Stomach smooth muscle (tissue), 2 donors: Measurements from ENCODE around the gene NDUFB2.
A peak's percentile ranks its signal among the peaks of the same experiment; 100 is the strongest.
"Not testable (repeated sequence)": the region's sequence is repeated elsewhere in the genome, so short reads cannot be mapped to it uniquely, and the experiment has no call there.

ENCODE experiments used
- H3K27ac ChIP-seq: one replicate; pipeline ENCODE4 v1.7.0; 2013; ENCODE audit warnings: mild to moderate bottlenecking, low read length, inconsistent platforms
- H3K27me3 ChIP-seq, 2 donors: one replicate each; pipeline ENCODE4 v1.7.0; 2013; ENCODE audit warnings: low read length in 2 of 2; ENCODE audit not compliant: insufficient read depth in 2 of 2, control insufficient read depth in 1 of 2
- H3K36me3 ChIP-seq, 2 donors: one replicate each; pipeline ENCODE4 v1.7.0; 2013; ENCODE audit warnings: low read length in 2 of 2; ENCODE audit not compliant: control insufficient read depth in 2 of 2, insufficient read depth in 2 of 2
- H3K4me1 ChIP-seq: one replicate; pipeline ENCODE4 v1.7.0; 2013; ENCODE audit warnings: low read length; ENCODE audit not compliant: control insufficient read depth, insufficient read depth
- H3K4me3 ChIP-seq, 2 donors: one replicate each; pipeline ENCODE4 v1.7.0; 2013; ENCODE audit warnings: low read length in 2 of 2
- H3K9ac ChIP-seq, 2 donors: one replicate each; pipeline ENCODE4 v1.7.0; 2013; ENCODE audit warnings: low read length in 2 of 2, mild to moderate bottlenecking in 1 of 2
- H3K9me3 ChIP-seq, 2 donors: one replicate each; pipeline ENCODE4 v1.7.0; 2013; ENCODE audit warnings: low read length in 2 of 2; ENCODE audit not compliant: control insufficient read depth in 2 of 2
- donor health status: healthy.
- donor health status: Pancreatic carcinoma.

Gene NDUFB2

GRCh38 chr7:140673063-140673773 is 23.3 kb upstream of the NDUFB2 start:
- Histone ChIP-seq H3K9ac (peak overlapping the region; percentile 73 to 80), H3K4me1 (peaks cover 30% of the 10 kb centered on the region), H3K27ac (peak overlapping the region; percentile 37), H3K36me3 (peaks cover 0 to 7% of the 10 kb centered on the region in 2 donors), H3K4me3 (peak overlapping the region; percentile 66 to 82), H3K27me3 (no peaks in the 10 kb centered on the region), H3K9me3 (no peaks in the 10 kb centered on the region)

GRCh38 chr7:140673774-140674155 is 22.7 kb upstream of the NDUFB2 start:
- Histone ChIP-seq H3K9me3 (no peaks in the 10 kb centered on the region), H3K9ac (peak overlapping the region; percentile 73 to 80), H3K27ac (peak overlapping the region; percentile 37), H3K4me3 (peak overlapping the region; percentile 66 to 82), H3K27me3 (no peaks in the 10 kb centered on the region), H3K36me3 (peaks cover 0 to 7% of the 10 kb centered on the region in 2 donors), H3K4me1 (peaks cover 30% of the 10 kb centered on the region)

GRCh38 chr7:140674356-140674800 is 22.1 kb upstream of the NDUFB2 start:
- H3K4me1 ChIP-seq = peaks cover 30% of the 10 kb centered on the region
- H3K4me3 ChIP-seq = peak overlapping the region; percentile 9 to 82
- peak overlapping the region in 1 of 2 donors; percentile 13 for H3K9ac ChIP-seq
- H3K9me3 ChIP-seq = no peaks in the 10 kb centered on the region
- peaks cover 3 to 11% of the 10 kb centered on the region in 2 donors for H3K36me3 ChIP-seq
- H3K27me3 ChIP-seq = no peaks in the 10 kb centered on the region
- peak overlapping the region; percentile 37 for H3K27ac ChIP-seq

GRCh38 chr7:140674899-140675701 is 21.4 kb upstream of the NDUFB2 start:
- Histone ChIP-seq H3K27ac (no peak overlapping the region), H3K4me1 (peaks cover 30% of the 10 kb centered on the region), H3K9me3 (no peaks in the 10 kb centered on the region), H3K4me3 (no peak overlapping the region), H3K27me3 (no peaks in the 10 kb centered on the region), H3K9ac (peak overlapping the region in 1 of 2 donors; percentile 6), H3K36me3 (peaks cover 3 to 11% of the 10 kb centered on the region in 2 donors)

DNA sequence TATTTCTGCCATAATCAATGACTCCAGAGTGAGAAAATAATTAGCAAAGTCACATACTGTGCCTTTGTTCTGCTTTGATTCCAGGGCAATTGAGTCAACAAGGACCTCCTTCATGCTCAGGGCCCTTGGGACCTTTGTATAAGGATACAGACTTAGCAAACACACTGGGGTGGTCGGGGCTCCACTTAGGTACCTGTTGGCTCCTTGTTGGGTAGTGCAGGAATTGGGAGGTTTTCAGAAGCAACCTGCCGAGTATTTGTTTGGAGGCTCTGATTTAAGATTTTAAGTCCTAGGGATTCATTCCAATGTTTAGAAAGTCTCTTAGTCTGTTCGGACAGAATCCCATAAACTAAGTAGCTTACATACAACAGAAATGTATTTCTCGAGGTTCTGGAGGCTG is 20.8 kb upstream of the NDUFB2 start:
- Histone ChIP-seq H3K27me3 (no peaks in the 10 kb centered on the region), H3K9me3 (no peaks in the 10 kb centered on the region), H3K9ac (peak overlapping the region in 1 of 2 donors; percentile 6), H3K4me1 (peaks cover 30% of the 10 kb centered on the region), H3K36me3 (peaks cover 3 to 14% of the 10 kb centered on the region in 2 donors), H3K4me3 (no peak overlapping the region), H3K27ac (no peak overlapping the region)

DNA sequence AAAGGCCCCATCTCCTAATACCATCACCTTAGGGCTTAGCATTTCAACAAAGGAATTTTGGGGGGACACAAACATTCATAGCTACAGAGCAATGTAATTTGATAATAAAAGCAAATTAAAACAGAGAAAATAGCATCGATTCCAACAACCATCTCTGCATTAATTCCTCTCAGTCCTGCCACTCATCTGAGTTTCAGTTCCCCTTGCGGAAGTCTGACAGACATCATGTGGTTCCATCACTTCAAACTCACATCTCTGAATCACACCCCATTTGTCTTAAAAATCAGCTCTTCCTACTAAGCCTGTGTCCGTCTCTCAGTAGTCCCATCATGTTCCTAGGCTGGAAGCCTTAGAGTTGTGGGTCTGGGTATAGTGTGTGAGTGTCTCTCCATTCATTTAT is 20.2 kb upstream of the NDUFB2 start:
- Histone ChIP-seq H3K9ac (no peak overlapping the region), H3K36me3 (peaks cover 3 to 17% of the 10 kb centered on the region in 2 donors), H3K27me3 (no peaks in the 10 kb centered on the region), H3K4me3 (no peak overlapping the region), H3K9me3 (no peaks in the 10 kb centered on the region), H3K4me1 (peaks cover 30% of the 10 kb centered on the region), H3K27ac (no peak overlapping the region)

- H3K36me3 ChIP-seq = peaks cover 4 to 20% of the 10 kb centered on the region in 2 donors
- H3K4me1 ChIP-seq = peaks cover 30% of the 10 kb centered on the region
- H3K27ac ChIP-seq, H3K4me3 ChIP-seq, H3K9me3 ChIP-seq, H3K9ac ChIP-seq, H3K27me3 ChIP-seq: not testable (repeated sequence)
These were observed 19.6 kb upstream of the NDUFB2 start for GRCh38 chr7:140676956-140677355.

DNA sequence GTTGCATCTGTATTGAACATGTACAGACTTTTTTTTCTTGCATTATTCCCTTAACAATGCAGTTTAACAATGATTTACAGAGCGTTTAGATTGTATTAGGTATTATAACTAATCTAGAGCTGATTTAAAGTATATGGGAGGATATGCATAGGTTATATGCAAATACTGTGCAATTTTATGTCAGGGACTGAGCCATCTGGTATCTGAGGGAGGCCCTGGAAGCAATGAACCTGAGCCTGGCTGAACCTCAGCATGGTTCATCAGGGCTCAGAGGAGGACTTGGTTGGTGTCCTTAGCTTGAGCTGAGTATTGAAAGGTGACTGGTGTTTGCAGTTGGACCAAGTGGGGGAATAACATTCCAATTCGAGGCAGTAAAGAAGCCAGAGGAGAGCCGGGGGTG is 19.0 kb upstream of the NDUFB2 start:
- no peak overlapping the region for H3K4me3 ChIP-seq
- H3K9me3 ChIP-seq = no peaks in the 10 kb centered on the region
- no peak overlapping the region for H3K27ac ChIP-seq
- H3K9ac ChIP-seq = no peak overlapping the region
- no peaks in the 10 kb centered on the region for H3K27me3 ChIP-seq
- peaks cover 7 to 24% of the 10 kb centered on the region in 2 donors for H3K36me3 ChIP-seq
- H3K4me1 ChIP-seq = peaks cover 27% of the 10 kb centered on the region

- peaks cover 24% of the 10 kb centered on the region for H3K4me1 ChIP-seq
- H3K9ac ChIP-seq = no peak overlapping the region
- H3K4me3 ChIP-seq = no peak overlapping the region
- peaks cover 7 to 26% of the 10 kb centered on the region in 2 donors for H3K36me3 ChIP-seq
- no peaks in the 10 kb centered on the region for H3K9me3 ChIP-seq
- H3K27ac ChIP-seq = no peak overlapping the region
- H3K27me3 ChIP-seq = no peaks in the 10 kb centered on the region
These were observed 18.3 kb upstream of the NDUFB2 start for GRCh38 chr7:140678081-140678815.

DNA sequence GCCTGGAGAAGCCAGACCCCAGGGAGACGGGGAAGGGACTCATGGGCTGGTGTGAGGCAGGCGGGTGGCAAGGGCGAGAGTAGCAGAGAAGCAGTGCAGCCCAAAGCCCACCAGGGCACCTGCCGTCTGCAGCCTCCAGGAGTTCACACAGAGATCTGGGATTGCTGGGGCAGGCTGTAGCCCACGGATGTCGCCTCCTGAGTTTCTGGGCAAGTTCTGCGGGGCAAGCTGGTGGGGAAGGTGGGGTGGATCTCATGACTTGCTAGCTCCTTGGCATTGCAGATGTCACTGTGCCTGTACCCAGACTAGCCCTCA is 17.7 kb upstream of the NDUFB2 start:
- H3K9ac ChIP-seq = no peak overlapping the region
- no peaks in the 10 kb centered on the region for H3K9me3 ChIP-seq
- peaks cover 19% of the 10 kb centered on the region for H3K4me1 ChIP-seq
- H3K27ac ChIP-seq = no peak overlapping the region
- no peaks in the 10 kb centered on the region for H3K27me3 ChIP-seq
- no peak overlapping the region for H3K4me3 ChIP-seq
- peaks cover 7 to 28% of the 10 kb centered on the region in 2 donors for H3K36me3 ChIP-seq
